HCT116 (cell line): Measurements from ENCODE around the gene ELMOD1. TPM values are rescaled to one million over a fixed set of nuclear protein-coding genes. Genes with fewer than 3 reads are reported as not detected.

Experiments
- ATAC-seq: fragments of 200-7000 bp; cut with Tn5 transposase; 2 replicates; pipeline ENCODE4 v1.9.1; 2020; ENCODE audit warnings: mild to moderate bottlenecking, moderate library complexity
- BruUV-seq: library from RNA; stranded (reverse); fragments of 400-500 nt; replicated peaks from 2 replicates; lab custom pipeline; 2021; lab: Mats Ljungman, UMichigan
- CTCF ChIA-PET: fragments of 300-600 bp; sonication (Branson Sonifier 250); formaldehyde crosslinking; loops from one replicate; lab custom pipeline; 2021; ENCODE audit warnings: antibody characterized with exemption; lab: Charles Lee
- POLR2A ChIA-PET: fragments of 300-600, 350-600 bp; sonication (Branson Sonifier 250); formaldehyde crosslinking; loops from one replicate; lab custom pipeline; 2021; ENCODE audit warnings: antibody characterized with exemption; lab: Charles Lee
- RAD21 ChIA-PET, 2 experiments: fragments of 300-600 bp; sonication (Branson Sonifier 250); formaldehyde crosslinking; loops; one replicate each; lab custom pipeline; 2023; ENCODE audit warnings: low total read pairs in 2 of 2; ENCODE audit not compliant: uncharacterized antibody in 2 of 2, unreplicated experiment in 2 of 2, low non-redundant PET in 1 of 2; lab: Charles Lee
- DNase-seq: peaks from one replicate; pipeline ENCODE4 v3.0.0-alpha.2; 2010; ENCODE audit warnings: low read depth, low spot score
- H2AFZ ChIP-seq: fragments of 200-600 bp; shearing (Covaris generic), sonication (generic); 2 replicates; pipeline ENCODE4 v1.6.1; 2017; ENCODE audit warnings: low read depth, mixed run types, mixed read lengths, antibody characterized with exemption, low read length; ENCODE audit not compliant: poor library complexity, severe bottlenecking
- H3K27ac ChIP-seq: 2 replicates; pipeline ENCODE4 v1.5.1; 2012; ENCODE audit warnings: low read depth, low read length
- H3K27me3 ChIP-seq: fragments of 200-600 bp; sonication (generic); 2 replicates; pipeline ENCODE4 v1.6.1; 2016; ENCODE audit warnings: mixed run types, low read length, mixed read lengths; ENCODE audit not compliant: insufficient read depth
- H3K36me3 ChIP-seq, 2 experiments: fragments of 200-500 bp in 1 of 2; fragments of 200-600 bp in 1 of 2; sonication (Bioruptor generic) in 1 of 2; sonication (generic) in 1 of 2; 2 replicates each; pipeline versions ENCODE4 v1.5.1 to v1.6.1; 2014 to 2016; ENCODE audit warnings: low read length in 2 of 2, inconsistent platforms in 1 of 2, mixed read lengths in 1 of 2, mixed run types in 1 of 2; ENCODE audit not compliant: insufficient read depth in 2 of 2, control insufficient read depth in 1 of 2
- H3K4me1 ChIP-seq, 2 experiments: fragments of 200-600 bp in 1 of 2; sonication (generic) in 1 of 2; 2 replicates each; pipeline versions ENCODE4 v1.5.1 to v1.6.1; 2012 to 2017; ENCODE audit warnings: low read length in 2 of 2, inconsistent platforms in 1 of 2, mild to moderate bottlenecking in 1 of 2, mixed read lengths in 1 of 2, mixed run types in 1 of 2, moderate library complexity in 1 of 2; ENCODE audit not compliant: insufficient read depth in 2 of 2, control insufficient read depth in 1 of 2
- H3K4me2 ChIP-seq: fragments of 200-600 bp; sonication (generic); 2 replicates; pipeline ENCODE4 v1.6.1; 2017; ENCODE audit warnings: mixed run types, low read length, mixed read lengths
- H3K4me3 ChIP-seq, 2 experiments: fragments of 200-600 bp in 1 of 2; sonication (generic) in 1 of 2; replicated peaks in 1 of 2; 2 replicates each; pipeline ENCODE4 v1.5.1; 2011 to 2016; ENCODE audit warnings: low read length in 2 of 2, control low read depth in 1 of 2, low read depth in 1 of 2, mild to moderate bottlenecking in 1 of 2, mixed read lengths in 1 of 2, mixed run types in 1 of 2
- H3K79me2 ChIP-seq: fragments of 200-600 bp; sonication (generic); 2 replicates; pipeline ENCODE4 v1.6.1; 2017; ENCODE audit warnings: mild to moderate bottlenecking, mixed run types, low read length, moderate library complexity, mixed read lengths; ENCODE audit not compliant: insufficient read depth
- H3K9ac ChIP-seq: fragments of 200-600 bp; sonication (generic); 2 replicates; pipeline ENCODE4 v1.6.1; 2016; ENCODE audit warnings: low read length, mixed read lengths
- H3K9me2 ChIP-seq: fragments of 200-600 bp; sonication (generic), shearing (Covaris generic); 2 replicates; pipeline ENCODE4 v1.6.1; 2017; ENCODE audit warnings: mixed run types, mild to moderate bottlenecking, moderate library complexity; ENCODE audit not compliant: insufficient read depth
- H3K9me3 ChIP-seq, 2 experiments: fragments of 200-500 bp in 1 of 2; fragments of 200-600 bp in 1 of 2; sonication (Bioruptor generic) in 1 of 2; sonication (generic) in 1 of 2; 2 replicates each; pipeline ENCODE4 v1.6.1; 2014 to 2017; ENCODE audit warnings: low read length in 2 of 2, mixed read lengths in 2 of 2, inconsistent platforms in 1 of 2, low read depth in 1 of 2, mild to moderate bottlenecking in 1 of 2, mixed run types in 1 of 2, moderate library complexity in 1 of 2; ENCODE audit not compliant: control insufficient read depth in 1 of 2, insufficient read depth in 1 of 2
- H4K20me1 ChIP-seq: fragments of 200-600 bp; sonication (generic), shearing (Covaris generic); 2 replicates; pipeline ENCODE4 v1.6.1; 2017; ENCODE audit warnings: mixed run types, mild to moderate bottlenecking, moderate library complexity; ENCODE audit not compliant: insufficient read depth
- CBX3 ChIP-seq: IDR thresholded peaks from 2 replicates; pipeline ENCODE4 v1.6.1; 2012; ENCODE audit warnings: low read depth
- EGR1 ChIP-seq: IDR thresholded peaks from 2 replicates; pipeline ENCODE4 v1.6.1; 2012; ENCODE audit warnings: low read depth
- EZH2 ChIP-seq: fragments of 200-600 bp; sonication (generic); IDR thresholded peaks from 2 replicates; pipeline ENCODE4 v1.6.1; 2017; ENCODE audit warnings: antibody characterized with exemption, mixed run types
- JUND ChIP-seq: IDR thresholded peaks from 2 replicates; pipeline ENCODE4 v1.6.1; 2012
- POLR2A ChIP-seq: IDR thresholded peaks from 2 replicates; pipeline ENCODE4 v1.7.0; 2011; ENCODE audit warnings: borderline replicate concordance; ENCODE audit not compliant: insufficient read depth, insufficient read length; ENCODE audit errors: extremely low read depth
- SIN3A ChIP-seq: IDR thresholded peaks from 2 replicates; pipeline ENCODE4 v1.6.1; 2012; ENCODE audit warnings: low read depth
- SRF ChIP-seq: IDR thresholded peaks from 2 replicates; pipeline ENCODE4 v1.6.1; 2012; ENCODE audit warnings: low read depth
- YY1 ChIP-seq: IDR thresholded peaks from 2 replicates; pipeline ENCODE4 v1.6.1; 2011; ENCODE audit warnings: low read length, low read depth, moderate library complexity, mild to moderate bottlenecking; ENCODE audit not compliant: insufficient replicate concordance; ENCODE audit errors: extremely low read depth
- ZFX ChIP-seq: fragments of 450-650 bp; IDR thresholded peaks from 2 replicates; pipeline ENCODE4 v1.6.1; 2017
- ZNF274 ChIP-seq: fragments of 200-500 bp; sonication (Bioruptor generic); IDR thresholded peaks from 2 replicates; pipeline ENCODE4 v1.6.1; 2014; ENCODE audit warnings: mild to moderate bottlenecking, low read depth, low read length, inconsistent platforms
- intact Hi-C: fragments of 100-400 bp; cut with micrococcal nuclease; formaldehyde crosslinking; loops from 2 replicates; pipeline ENCODE4 v1.10.0; 2022
- total RNA-seq: library from RNA; stranded (reverse); gene quantifications from one replicate; pipeline ENCODE4 v1.2.1, GENCODE V29; 2021; ENCODE audit not compliant: unreplicated experiment
- TF ChIP-seq, protein P1 (sequence below): IDR thresholded peaks from 2 replicates; pipeline ENCODE4 v1.6.1; 2012
- TF ChIP-seq, protein P2 (sequence below): IDR thresholded peaks from 2 replicates; pipeline ENCODE4 v1.6.1; 2012
- TF ChIP-seq, protein P3 (sequence below), 3 experiments: fragments of 200-600 bp in 1 of 3; sonication (generic) in 1 of 3; IDR thresholded peaks in 2 of 3; conservative IDR thresholded peaks in 1 of 3; 2 replicates each; pipeline ENCODE4 v1.5.1; 2012 to 2017; ENCODE audit warnings: low read depth in 2 of 3, low read length in 2 of 3, antibody characterized with exemption in 1 of 3, borderline replicate concordance in 1 of 3, control low read depth in 1 of 3, mild to moderate bottlenecking in 1 of 3, mixed read lengths in 1 of 3, mixed run types in 1 of 3, moderate library complexity in 1 of 3; ENCODE audit not compliant: insufficient read depth in 1 of 3

ELMOD1 gene
- total RNA-seq, 1 experiment from 2014 or later = 2.9 TPM

DNA sequence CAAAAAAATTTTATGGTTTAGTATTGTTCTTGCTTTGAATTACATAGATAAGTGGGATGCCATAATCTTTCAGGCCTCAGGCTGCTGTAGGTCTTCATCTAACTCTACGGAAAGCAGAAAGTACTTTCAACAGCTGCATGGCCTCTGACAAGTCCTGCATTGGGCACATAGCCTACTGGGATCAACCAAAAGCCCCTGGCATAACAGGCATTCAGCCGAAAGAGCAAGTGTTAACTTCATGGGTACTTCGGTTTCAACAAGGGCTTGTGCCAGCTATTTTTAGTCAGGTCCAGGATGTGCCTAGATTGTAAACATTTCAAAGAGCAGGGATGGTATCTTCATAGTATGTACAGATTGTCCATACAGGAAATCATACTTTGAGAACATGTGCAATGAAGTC, 117.8 kb downstream of the ELMOD1 start:
- Histone ChIP-seq H3K9ac (no peak overlapping the region), H3K27me3 (no peaks in the 10 kb centered on the region; the same call in 1 of the 2 replicates), H3K4me3 (no peak overlapping the region), H3K9me3 (no peaks in the 10 kb centered on the region), H3K9me2 (no peaks in the 10 kb centered on the region), H4K20me1 (no peaks in the 10 kb centered on the region), H2AFZ (no peak overlapping the region), H3K4me1 (peaks cover 0 to 5% of the 10 kb centered on the region in 2 experiments; a peak in 1 of 4 replicates), H3K79me2 (no peaks in the 10 kb centered on the region), H3K27ac (no peak overlapping the region), H3K4me2 (no peak overlapping the region), H3K36me3 (no peaks in the 10 kb centered on the region)
- RAD21 ChIA-PET = no interaction called here
- CTCF ChIA-PET = no interaction called here
- BruUV-seq = no TSS peak
- intact Hi-C loops = no loop called here
- no peak for ATAC-seq
- DNase-seq = no peak
- TF ChIP-seq, protein P1, sequence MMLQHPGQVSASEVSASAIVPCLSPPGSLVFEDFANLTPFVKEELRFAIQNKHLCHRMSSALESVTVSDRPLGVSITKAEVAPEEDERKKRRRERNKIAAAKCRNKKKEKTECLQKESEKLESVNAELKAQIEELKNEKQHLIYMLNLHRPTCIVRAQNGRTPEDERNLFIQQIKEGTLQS = no peak
- TF ChIP-seq, protein P2, sequence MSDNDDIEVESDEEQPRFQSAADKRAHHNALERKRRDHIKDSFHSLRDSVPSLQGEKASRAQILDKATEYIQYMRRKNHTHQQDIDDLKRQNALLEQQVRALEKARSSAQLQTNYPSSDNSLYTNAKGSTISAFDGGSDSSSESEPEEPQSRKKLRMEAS = no peak
- TF ChIP-seq POLR2A = no peak
- POLR2A ChIA-PET = no interaction called here

DNA sequence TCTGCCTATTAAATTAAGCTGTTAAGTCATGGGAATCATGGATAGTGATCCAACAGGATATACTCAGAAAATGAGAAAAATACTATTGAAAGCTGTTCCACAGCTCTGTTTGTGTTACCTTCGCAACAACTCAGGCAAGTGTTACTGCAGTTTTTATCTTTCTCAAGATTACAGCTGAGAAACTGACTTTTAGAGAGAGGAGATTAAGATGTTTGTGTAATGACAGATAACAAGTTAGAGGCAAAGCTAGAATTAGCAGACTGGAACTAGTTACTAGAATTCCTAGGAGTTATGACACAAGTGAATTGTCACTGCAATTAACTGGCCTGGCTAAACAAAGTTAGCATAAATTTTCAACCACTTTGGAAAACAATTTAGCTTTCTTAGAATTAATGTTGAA, 119.4 kb downstream of the ELMOD1 start:
- no peak overlapping the region for H3K4me3 ChIP-seq
- DNase-seq (no peak), ATAC-seq (no peak)
- no peak overlapping the region for H3K9ac ChIP-seq
- no peaks in the 10 kb centered on the region for H3K36me3 ChIP-seq
- ChIA-PET RAD21 (no interaction called here), POLR2A (no interaction called here), CTCF (no interaction called here)
- H3K27ac ChIP-seq = no peak overlapping the region
- H4K20me1 ChIP-seq = no peaks in the 10 kb centered on the region
- no peaks in the 10 kb centered on the region for H3K4me1 ChIP-seq
- intact Hi-C loops = no loop called here
- H3K9me3 ChIP-seq = no peaks in the 10 kb centered on the region
- no TSS peak for BruUV-seq
- no peaks in the 10 kb centered on the region; the same call in 1 of the 2 replicates for H3K27me3 ChIP-seq
- no peaks in the 10 kb centered on the region for H3K9me2 ChIP-seq
- H2AFZ ChIP-seq = no peak overlapping the region
- no peak overlapping the region for H3K4me2 ChIP-seq
- TF ChIP-seq, protein P3, sequence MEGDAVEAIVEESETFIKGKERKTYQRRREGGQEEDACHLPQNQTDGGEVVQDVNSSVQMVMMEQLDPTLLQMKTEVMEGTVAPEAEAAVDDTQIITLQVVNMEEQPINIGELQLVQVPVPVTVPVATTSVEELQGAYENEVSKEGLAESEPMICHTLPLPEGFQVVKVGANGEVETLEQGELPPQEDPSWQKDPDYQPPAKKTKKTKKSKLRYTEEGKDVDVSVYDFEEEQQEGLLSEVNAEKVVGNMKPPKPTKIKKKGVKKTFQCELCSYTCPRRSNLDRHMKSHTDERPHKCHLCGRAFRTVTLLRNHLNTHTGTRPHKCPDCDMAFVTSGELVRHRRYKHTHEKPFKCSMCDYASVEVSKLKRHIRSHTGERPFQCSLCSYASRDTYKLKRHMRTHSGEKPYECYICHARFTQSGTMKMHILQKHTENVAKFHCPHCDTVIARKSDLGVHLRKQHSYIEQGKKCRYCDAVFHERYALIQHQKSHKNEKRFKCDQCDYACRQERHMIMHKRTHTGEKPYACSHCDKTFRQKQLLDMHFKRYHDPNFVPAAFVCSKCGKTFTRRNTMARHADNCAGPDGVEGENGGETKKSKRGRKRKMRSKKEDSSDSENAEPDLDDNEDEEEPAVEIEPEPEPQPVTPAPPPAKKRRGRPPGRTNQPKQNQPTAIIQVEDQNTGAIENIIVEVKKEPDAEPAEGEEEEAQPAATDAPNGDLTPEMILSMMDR (IDR thresholded peaks at IDR 0.05 in 2 of 3, conservative IDR thresholded peaks at IDR 0.05 in 1 of 3; ENCODE audit: borderline replicate concordance in 1 of 3, insufficient read depth in 1 of 3, low read depth in 2 of 3, low read length in 2 of 3) = no peak
- no peak for TF ChIP-seq SIN3A
- TF ChIP-seq EGR1 = no peak
- TF ChIP-seq CBX3 = no peak
- TF ChIP-seq JUND = no peak
- no peak for TF ChIP-seq SRF
- no peak for TF ChIP-seq YY1
- no peak for TF ChIP-seq EZH2
- TF ChIP-seq ZFX = no peak
- TF ChIP-seq ZNF274 = no peak
- H3K79me2 ChIP-seq = no peaks in the 10 kb centered on the region
